ENCODE measurements around the gene TLK1. TPM values are rescaled to one million over a fixed set of nuclear protein-coding genes. Genes with fewer than 3 reads are reported as not detected.
A peak's percentile ranks its signal among the peaks of the same experiment; 100 is the strongest.

The TLK1 gene
- total and polyA plus RNA-seq, 9 of the 15 experiments (the other 6 are each of a cell fraction or from before 2014, with no cell fraction given): 20.2 to 101 (median 40.5) TPM

DNA sequence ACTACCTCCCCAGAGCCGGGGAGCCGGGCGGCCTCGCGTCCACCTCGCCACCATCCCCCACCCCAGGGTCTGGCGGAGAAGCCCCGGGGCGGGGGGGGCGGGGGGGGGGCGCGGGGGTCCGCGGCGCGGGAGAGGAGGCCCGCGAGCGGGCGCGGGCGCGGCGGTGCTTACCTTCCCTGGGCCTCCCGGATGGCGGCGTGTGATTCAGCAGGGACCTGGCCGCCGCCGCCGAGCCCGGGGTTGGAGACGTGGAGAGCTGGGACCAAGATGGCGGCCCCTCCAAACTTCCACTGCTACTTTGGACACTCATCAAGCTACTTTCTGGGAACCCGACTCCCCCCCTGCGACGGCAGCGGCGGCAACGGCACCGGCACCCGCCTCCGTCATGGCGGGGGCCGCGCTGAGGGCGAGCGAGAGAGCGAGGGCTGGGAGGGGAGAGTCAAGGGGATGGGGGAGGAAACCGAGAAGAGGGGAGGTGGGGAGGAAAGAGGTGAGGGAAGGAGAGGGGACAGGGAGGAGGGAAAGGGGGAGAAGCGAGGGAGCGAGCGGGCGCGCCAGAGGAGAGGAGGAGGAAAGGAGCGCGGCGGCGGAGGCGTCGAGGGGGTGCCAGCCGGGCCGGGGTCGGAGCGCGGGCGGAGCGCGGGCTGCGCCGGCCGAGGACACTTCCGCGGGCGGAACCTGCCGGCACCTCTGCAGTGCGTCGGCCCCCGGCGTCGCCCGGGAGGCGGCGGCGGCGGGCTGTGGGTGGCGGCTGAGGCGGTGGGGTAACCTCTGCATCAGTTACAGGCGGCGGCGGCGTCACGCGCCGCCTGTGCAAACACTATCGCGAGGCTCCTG lies at the start of gene TLK1 (continued):
- TF ChIP-seq, protein P1, sequence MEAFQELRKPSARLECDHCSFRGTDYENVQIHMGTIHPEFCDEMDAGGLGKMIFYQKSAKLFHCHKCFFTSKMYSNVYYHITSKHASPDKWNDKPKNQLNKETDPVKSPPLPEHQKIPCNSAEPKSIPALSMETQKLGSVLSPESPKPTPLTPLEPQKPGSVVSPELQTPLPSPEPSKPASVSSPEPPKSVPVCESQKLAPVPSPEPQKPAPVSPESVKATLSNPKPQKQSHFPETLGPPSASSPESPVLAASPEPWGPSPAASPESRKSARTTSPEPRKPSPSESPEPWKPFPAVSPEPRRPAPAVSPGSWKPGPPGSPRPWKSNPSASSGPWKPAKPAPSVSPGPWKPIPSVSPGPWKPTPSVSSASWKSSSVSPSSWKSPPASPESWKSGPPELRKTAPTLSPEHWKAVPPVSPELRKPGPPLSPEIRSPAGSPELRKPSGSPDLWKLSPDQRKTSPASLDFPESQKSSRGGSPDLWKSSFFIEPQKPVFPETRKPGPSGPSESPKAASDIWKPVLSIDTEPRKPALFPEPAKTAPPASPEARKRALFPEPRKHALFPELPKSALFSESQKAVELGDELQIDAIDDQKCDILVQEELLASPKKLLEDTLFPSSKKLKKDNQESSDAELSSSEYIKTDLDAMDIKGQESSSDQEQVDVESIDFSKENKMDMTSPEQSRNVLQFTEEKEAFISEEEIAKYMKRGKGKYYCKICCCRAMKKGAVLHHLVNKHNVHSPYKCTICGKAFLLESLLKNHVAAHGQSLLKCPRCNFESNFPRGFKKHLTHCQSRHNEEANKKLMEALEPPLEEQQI (IDR thresholded peaks at IDR 0.05): no peak
- TF ChIP-seq, protein P2, sequence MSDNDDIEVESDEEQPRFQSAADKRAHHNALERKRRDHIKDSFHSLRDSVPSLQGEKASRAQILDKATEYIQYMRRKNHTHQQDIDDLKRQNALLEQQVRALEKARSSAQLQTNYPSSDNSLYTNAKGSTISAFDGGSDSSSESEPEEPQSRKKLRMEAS (CRISPR knock-in tag; IDR thresholded peaks at IDR 0.05): peak; percentile 19; the same call in 1 of the 2 replicates
- TF ChIP-seq KDM1A (IDR thresholded peaks at IDR 0.05) (no peak), HDAC1 (IDR thresholded peaks at IDR 0.05) (peak in 1 of 2 experiments; percentile 88; a peak in 2 of 4 replicates), NR2C2 (CRISPR knock-in tag; IDR thresholded peaks at IDR 0.05) (no peak), NR2C2 (tag; IDR thresholded peaks at IDR 0.05) (peak; percentile 44; the same call in 1 of the 2 replicates), E2F3 (CRISPR knock-in tag; IDR thresholded peaks at IDR 0.05) (peak; percentile 70; the same call in 1 of the 2 replicates), CBFA2T2 (conservative IDR thresholded peaks at IDR 0.05) (no peak), CCAR2 (IDR thresholded peaks at IDR 0.05; ENCODE audit: low read depth, low read length) (no peak), ELF2 (CRISPR knock-in tag; IDR thresholded peaks at IDR 0.05) (no peak; the same call in 1 of the 2 replicates), MIER1 (IDR thresholded peaks at IDR 0.05; ENCODE audit: low read depth) (no peak), KLF10 (CRISPR knock-in tag; IDR thresholded peaks at IDR 0.05) (no peak), ZNF766 (CRISPR knock-in tag; conservative IDR thresholded peaks at IDR 0.05) (no peak; the same call in 1 of the 2 replicates), HSF4 (CRISPR knock-in tag; IDR thresholded peaks at IDR 0.05; ENCODE audit: borderline replicate concordance) (no peak), RBM39 (optimal IDR thresholded peaks at IDR 0.05; ENCODE audit: low read depth, low read length) (no peak), TSC22D4 (tag; IDR thresholded peaks at IDR 0.05) (no peak), FOXA3 (CRISPR knock-in tag; conservative IDR thresholded peaks at IDR 0.05 in 1 of 2, IDR thresholded peaks at IDR 0.05 in 1 of 2) (peak in 1 of 2 experiments; percentile 65; a peak in 2 of 4 replicates)
- TF ChIP-seq, protein P3, sequence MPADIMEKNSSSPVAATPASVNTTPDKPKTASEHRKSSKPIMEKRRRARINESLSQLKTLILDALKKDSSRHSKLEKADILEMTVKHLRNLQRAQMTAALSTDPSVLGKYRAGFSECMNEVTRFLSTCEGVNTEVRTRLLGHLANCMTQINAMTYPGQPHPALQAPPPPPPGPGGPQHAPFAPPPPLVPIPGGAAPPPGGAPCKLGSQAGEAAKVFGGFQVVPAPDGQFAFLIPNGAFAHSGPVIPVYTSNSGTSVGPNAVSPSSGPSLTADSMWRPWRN (IDR thresholded peaks at IDR 0.05; ENCODE audit: low read depth): no peak
- TF ChIP-seq, protein P4, sequence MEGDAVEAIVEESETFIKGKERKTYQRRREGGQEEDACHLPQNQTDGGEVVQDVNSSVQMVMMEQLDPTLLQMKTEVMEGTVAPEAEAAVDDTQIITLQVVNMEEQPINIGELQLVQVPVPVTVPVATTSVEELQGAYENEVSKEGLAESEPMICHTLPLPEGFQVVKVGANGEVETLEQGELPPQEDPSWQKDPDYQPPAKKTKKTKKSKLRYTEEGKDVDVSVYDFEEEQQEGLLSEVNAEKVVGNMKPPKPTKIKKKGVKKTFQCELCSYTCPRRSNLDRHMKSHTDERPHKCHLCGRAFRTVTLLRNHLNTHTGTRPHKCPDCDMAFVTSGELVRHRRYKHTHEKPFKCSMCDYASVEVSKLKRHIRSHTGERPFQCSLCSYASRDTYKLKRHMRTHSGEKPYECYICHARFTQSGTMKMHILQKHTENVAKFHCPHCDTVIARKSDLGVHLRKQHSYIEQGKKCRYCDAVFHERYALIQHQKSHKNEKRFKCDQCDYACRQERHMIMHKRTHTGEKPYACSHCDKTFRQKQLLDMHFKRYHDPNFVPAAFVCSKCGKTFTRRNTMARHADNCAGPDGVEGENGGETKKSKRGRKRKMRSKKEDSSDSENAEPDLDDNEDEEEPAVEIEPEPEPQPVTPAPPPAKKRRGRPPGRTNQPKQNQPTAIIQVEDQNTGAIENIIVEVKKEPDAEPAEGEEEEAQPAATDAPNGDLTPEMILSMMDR (IDR thresholded peaks at IDR 0.05 in 2 of 3, conservative IDR thresholded peaks at IDR 0.05 in 1 of 3; ENCODE audit: insufficient read depth in 2 of 3, low read depth in 1 of 3, low read length in 3 of 3): peak in 2 of 3 experiments; percentile 39 to 41; a peak in 3 of 6 replicates

All from K562 (cell line).